Epithelial cell of proximal tubule (primary cell): Measurements from ENCODE around the gene CELSR1. TPM values are rescaled to one million over a fixed set of nuclear protein-coding genes. Genes with fewer than 3 reads are reported as not detected.

Experiments
- DNase-seq: peaks from one replicate; pipeline ENCODE4 v3.0.0-alpha.2; 2011; ENCODE audit warnings: low read depth
- H3K4me3 ChIP-seq: 2 replicates; pipeline ENCODE4 v1.5.1; 2011; ENCODE audit warnings: low read depth, mild to moderate bottlenecking, low read length
- total RNA-seq: library from RNA; depleted of rRNA; stranded (reverse); fragments of >200 nt; gene quantifications from 2 replicates; pipeline ENCODE4 v1.2.3, GENCODE V29; 2015
- TF ChIP-seq, protein P1 (sequence below): conservative IDR thresholded peaks from 2 replicates; pipeline ENCODE4 v1.5.1; 2012; ENCODE audit warnings: low read depth, mild to moderate bottlenecking, low read length

The CELSR1 gene
- total RNA-seq, 1 donor from 2014 or later: 85.0 TPM

GRCh38 chr22:46446799-46447198 lies 90.6 kb downstream of the CELSR1 start:
- TF ChIP-seq, protein P1, sequence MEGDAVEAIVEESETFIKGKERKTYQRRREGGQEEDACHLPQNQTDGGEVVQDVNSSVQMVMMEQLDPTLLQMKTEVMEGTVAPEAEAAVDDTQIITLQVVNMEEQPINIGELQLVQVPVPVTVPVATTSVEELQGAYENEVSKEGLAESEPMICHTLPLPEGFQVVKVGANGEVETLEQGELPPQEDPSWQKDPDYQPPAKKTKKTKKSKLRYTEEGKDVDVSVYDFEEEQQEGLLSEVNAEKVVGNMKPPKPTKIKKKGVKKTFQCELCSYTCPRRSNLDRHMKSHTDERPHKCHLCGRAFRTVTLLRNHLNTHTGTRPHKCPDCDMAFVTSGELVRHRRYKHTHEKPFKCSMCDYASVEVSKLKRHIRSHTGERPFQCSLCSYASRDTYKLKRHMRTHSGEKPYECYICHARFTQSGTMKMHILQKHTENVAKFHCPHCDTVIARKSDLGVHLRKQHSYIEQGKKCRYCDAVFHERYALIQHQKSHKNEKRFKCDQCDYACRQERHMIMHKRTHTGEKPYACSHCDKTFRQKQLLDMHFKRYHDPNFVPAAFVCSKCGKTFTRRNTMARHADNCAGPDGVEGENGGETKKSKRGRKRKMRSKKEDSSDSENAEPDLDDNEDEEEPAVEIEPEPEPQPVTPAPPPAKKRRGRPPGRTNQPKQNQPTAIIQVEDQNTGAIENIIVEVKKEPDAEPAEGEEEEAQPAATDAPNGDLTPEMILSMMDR: no peak
- no peak for DNase-seq
- no peak overlapping the region for H3K4me3 ChIP-seq

DNA sequence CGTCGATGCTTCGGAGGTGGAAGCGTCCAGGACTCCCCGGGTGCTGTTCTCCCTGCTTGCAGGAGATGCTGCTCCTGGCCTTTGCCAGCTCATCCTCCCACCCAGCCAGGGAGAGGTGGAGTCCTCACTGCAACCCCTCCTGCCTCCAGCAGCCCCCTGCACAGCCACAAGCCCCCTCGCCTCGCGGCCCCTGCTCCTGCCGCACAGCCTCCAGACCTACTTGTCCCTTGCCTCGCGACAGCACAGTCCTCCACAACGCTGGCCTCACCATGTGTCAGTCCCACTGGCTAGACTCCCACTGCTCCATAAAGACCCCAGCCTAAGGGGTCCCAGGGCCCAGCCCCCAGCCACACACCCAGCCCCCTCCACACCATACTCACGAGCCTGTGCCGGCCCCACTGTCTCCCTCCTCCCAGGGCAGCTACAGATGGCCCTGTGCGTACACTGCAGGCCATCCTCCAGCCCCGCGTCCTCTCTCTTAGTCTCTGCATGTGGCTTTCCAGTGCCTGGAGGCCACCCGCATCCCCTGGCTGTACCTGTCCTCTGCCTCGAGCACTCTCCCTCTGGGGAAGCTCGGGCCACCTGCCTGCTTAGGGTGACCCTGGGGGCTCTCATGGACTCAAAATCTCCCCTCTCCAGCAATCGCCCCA lies 91.5 kb downstream of the CELSR1 start:
- TF ChIP-seq, protein P1: no peak

DNA sequence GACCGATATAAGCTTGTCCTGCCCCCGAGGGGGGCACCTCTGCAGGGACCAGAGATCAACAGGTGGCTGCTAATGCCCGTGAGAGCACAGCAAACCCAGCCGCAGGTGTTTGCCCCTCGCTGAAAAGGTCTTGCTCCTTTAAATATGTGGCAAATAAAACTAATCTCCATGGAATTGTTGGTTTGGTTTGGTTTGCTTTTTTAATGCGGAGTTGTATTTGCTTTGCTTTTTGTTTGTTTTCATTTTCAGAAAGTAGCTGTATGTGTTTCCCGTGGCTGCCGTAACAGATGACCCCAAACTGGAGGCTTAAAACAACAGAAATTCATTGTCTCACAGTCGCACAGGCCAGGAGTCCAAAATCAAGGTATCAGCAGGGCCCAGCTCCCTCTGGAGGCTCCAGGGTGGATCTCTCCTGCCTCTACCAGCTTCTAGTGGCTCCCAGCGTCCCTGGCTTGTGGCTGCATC lies 93.0 kb downstream of the CELSR1 start:
- DNase-seq: no peak
- TF ChIP-seq, protein P1: peak; percentile 22
- no peak overlapping the region for H3K4me3 ChIP-seq

More for the DNA sequence above, 91.5 kb downstream of the CELSR1 start:
- DNase-seq: no peak
- H3K4me3 ChIP-seq: no peak overlapping the region

GRCh38 chr22:46443850-46444389 lies 93.5 kb downstream of the CELSR1 start:
- TF ChIP-seq, protein P1: no peak
- H3K4me3 ChIP-seq: no peak overlapping the region
- no peak for DNase-seq

DNA sequence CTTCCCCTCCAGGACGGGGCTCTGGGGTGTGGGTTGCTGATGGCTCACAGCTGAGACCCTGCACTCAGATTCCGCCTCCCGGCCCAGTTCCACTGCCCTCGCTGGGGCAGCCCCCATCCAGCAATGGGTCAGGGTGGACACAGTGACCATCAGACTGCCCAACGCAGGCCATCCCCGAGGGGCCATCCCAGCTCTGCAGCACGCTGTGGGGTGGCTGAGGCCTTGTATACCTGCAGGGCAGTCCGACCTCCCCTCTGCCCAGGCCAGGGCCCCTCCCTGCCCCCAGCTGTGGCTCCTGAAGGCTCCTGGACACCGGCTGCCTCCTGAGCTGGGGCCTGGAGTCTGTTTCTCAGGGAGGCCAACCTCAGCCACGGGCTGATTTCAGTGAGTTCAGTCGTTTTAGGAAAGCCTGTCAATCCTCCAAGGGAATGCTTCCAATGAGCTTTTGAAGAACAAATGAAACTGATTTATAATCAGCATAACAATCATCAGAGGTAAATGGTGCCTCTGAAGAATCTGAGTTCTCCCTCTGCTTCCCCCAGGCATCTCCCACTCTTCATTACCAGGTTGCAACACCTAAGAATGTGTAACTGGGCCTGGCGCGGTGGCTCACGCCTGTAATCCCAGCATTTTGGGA lies 95.1 kb downstream of the CELSR1 start:
- TF ChIP-seq, protein P1: no peak
- H3K4me3 ChIP-seq: no peak overlapping the region
- no peak for DNase-seq

- no peak overlapping the region for H3K4me3 ChIP-seq
- TF ChIP-seq, protein P1: no peak
- DNase-seq: no peak
Observed at GRCh38 chr22:46439576-46440465, 97.6 kb downstream of the CELSR1 start.
